ENCODE measurements around the gene APRT.

Gene APRT

DNA sequence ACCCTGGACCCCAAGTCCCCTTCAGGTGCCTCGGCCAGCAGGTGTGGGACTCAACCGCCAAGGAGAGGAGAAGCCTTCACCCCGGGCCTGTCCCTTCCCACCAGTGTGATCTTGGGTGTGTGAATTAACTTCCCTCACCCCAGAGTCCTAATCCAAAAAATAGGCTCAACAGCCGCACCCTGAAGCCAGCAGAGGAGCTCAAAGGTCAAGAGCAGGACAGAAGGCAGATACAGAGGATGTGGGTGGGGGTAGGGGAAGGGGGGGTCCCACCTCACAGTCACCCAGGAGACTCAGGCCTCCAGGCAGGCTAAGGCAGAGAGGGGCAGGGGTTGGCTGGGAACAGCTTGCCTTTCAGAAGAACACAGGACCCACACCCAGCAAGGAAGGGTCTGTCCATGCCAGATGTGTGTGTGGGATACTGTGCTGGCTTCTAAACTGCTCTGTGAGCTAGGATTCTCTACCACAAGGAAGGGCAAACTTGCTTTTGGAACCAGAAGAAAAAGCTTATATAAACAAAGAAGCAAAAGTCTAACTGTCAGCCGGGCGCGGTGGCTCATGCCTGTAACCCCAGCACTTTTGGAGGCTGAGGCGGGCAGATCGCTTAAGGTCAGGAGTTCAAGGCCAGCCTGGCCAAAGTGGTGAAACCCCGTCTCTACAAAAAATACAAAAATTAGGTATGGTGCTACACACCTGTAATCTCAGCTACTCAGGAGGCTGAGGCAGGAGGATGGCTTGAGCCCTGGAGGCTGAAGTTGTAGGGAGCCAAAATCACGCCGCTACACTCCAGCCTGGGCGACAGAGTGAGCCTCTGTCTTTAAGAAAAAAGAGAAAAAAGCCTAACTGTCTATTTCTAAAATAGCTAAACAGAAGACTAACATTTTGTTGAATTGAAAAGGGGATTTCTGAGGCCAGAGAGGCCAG is 31.3 kb downstream of the APRT start:
- no peak for DNase-seq (ENCODE audit: low read depth in 1 of 2, low spot score in 1 of 2)
- no peak overlapping the region for H3K27ac ChIP-seq (replicated peaks)
- TF ChIP-seq, protein P1, sequence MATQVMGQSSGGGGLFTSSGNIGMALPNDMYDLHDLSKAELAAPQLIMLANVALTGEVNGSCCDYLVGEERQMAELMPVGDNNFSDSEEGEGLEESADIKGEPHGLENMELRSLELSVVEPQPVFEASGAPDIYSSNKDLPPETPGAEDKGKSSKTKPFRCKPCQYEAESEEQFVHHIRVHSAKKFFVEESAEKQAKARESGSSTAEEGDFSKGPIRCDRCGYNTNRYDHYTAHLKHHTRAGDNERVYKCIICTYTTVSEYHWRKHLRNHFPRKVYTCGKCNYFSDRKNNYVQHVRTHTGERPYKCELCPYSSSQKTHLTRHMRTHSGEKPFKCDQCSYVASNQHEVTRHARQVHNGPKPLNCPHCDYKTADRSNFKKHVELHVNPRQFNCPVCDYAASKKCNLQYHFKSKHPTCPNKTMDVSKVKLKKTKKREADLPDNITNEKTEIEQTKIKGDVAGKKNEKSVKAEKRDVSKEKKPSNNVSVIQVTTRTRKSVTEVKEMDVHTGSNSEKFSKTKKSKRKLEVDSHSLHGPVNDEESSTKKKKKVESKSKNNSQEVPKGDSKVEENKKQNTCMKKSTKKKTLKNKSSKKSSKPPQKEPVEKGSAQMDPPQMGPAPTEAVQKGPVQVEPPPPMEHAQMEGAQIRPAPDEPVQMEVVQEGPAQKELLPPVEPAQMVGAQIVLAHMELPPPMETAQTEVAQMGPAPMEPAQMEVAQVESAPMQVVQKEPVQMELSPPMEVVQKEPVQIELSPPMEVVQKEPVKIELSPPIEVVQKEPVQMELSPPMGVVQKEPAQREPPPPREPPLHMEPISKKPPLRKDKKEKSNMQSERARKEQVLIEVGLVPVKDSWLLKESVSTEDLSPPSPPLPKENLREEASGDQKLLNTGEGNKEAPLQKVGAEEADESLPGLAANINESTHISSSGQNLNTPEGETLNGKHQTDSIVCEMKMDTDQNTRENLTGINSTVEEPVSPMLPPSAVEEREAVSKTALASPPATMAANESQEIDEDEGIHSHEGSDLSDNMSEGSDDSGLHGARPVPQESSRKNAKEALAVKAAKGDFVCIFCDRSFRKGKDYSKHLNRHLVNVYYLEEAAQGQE (IDR thresholded peaks at IDR 0.05; ENCODE audit: insufficient replicate concordance, low read depth): no peak
- TF ChIP-seq, protein P2, sequence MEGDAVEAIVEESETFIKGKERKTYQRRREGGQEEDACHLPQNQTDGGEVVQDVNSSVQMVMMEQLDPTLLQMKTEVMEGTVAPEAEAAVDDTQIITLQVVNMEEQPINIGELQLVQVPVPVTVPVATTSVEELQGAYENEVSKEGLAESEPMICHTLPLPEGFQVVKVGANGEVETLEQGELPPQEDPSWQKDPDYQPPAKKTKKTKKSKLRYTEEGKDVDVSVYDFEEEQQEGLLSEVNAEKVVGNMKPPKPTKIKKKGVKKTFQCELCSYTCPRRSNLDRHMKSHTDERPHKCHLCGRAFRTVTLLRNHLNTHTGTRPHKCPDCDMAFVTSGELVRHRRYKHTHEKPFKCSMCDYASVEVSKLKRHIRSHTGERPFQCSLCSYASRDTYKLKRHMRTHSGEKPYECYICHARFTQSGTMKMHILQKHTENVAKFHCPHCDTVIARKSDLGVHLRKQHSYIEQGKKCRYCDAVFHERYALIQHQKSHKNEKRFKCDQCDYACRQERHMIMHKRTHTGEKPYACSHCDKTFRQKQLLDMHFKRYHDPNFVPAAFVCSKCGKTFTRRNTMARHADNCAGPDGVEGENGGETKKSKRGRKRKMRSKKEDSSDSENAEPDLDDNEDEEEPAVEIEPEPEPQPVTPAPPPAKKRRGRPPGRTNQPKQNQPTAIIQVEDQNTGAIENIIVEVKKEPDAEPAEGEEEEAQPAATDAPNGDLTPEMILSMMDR (IDR thresholded peaks at IDR 0.05; ENCODE audit: insufficient read depth, low read length): no peak
- no peak for TF ChIP-seq GABPA (IDR thresholded peaks at IDR 0.05; ENCODE audit: low read depth)
- TF ChIP-seq POLR2AphosphoS5 (IDR thresholded peaks at IDR 0.05; ENCODE audit: low read depth): no peak
- no peak for TF ChIP-seq SPI1 (IDR thresholded peaks at IDR 0.05; ENCODE audit: borderline replicate concordance, low read depth)
- H3K27me3 ChIP-seq (ENCODE audit: insufficient read depth, poor library complexity, severe bottlenecking): no peaks in the 10 kb centered on the region
- H3K4me3 ChIP-seq (replicated peaks; ENCODE audit: insufficient read depth, low read length): no peak overlapping the region

DNA sequence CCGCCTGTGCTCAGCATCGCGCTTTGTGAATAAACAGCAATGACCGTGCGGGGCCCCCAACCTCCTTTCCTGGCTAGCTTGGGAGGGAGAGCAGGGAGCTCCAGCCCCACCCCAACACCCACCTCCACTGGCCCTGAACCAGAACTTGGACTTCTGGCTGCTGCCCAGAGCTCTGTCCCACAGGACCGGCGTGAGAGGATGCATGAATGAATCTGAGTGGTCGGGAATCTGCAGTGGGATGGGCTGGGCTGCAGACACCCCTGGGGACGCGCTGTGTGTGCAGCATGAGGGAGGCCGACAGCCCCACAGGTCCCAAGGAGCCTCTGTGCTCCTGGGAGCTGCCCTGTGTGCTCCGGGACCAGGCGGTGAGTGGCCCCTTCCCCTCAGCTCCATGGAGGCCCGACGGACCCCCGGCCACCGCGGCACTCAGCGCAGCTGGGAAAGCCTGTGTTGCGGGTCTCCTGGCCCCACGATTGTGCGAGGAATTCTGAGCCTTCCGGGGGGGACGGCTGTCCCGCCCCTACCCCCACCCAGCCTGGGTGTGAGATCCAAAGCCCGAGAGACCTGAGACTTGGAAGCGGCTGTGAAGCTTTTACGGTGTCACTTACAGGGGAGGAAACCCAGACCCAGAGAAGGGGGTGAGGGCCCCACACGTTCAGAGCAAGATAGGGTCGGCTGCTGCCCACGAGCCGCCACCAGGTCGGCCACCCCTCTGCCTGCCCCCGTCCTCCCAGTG is 32.2 kb downstream of the APRT start:
- Histone ChIP-seq H3K27ac (replicated peaks) (no peak overlapping the region), H3K4me3 (replicated peaks; ENCODE audit: insufficient read depth, low read length) (no peak overlapping the region), H3K27me3 (ENCODE audit: insufficient read depth, poor library complexity, severe bottlenecking) (no peaks in the 10 kb centered on the region)
- TF ChIP-seq GABPA (IDR thresholded peaks at IDR 0.05; ENCODE audit: low read depth): no peak
- TF ChIP-seq, protein P1 (IDR thresholded peaks at IDR 0.05; ENCODE audit: insufficient replicate concordance, low read depth): no peak
- TF ChIP-seq POLR2AphosphoS5 (IDR thresholded peaks at IDR 0.05; ENCODE audit: low read depth): no peak
- TF ChIP-seq, protein P2 (IDR thresholded peaks at IDR 0.05; ENCODE audit: insufficient read depth, low read length): no peak
- no peak for TF ChIP-seq SPI1 (IDR thresholded peaks at IDR 0.05; ENCODE audit: borderline replicate concordance, low read depth)
- no peak for DNase-seq (ENCODE audit: low read depth in 1 of 2, low spot score in 1 of 2)

DNA sequence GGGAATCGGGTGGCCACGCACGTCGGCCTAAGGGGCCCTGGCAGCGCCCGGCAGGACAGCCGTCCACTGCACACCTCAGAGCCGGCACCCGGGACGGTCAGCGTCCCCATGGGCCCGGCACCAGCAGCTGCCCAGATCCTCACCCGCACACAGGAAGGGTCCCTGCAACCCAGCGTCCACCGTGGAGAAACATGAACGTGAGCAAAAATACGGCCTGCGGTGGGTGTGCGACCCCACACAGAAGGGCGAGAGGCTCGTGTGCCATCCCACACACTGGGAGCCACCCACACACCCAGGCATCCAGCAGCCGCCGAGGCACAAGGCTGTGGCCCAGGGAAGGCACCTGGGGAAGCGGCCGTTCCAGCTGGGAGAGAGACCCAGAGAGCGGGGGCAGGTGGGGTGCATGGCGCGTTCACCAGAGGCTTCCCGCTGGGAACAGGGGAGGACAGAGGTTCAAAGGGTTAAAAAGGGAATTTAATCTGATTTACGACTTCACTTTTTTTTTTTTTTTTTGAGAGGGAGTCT is 33.1 kb downstream of the APRT start:
- H3K27ac ChIP-seq (replicated peaks): no peak overlapping the region
- no peak for TF ChIP-seq POLR2AphosphoS5 (IDR thresholded peaks at IDR 0.05; ENCODE audit: low read depth)
- no peak for TF ChIP-seq GABPA (IDR thresholded peaks at IDR 0.05; ENCODE audit: low read depth)
- TF ChIP-seq, protein P2 (IDR thresholded peaks at IDR 0.05; ENCODE audit: insufficient read depth, low read length): no peak
- TF ChIP-seq, protein P1 (IDR thresholded peaks at IDR 0.05; ENCODE audit: insufficient replicate concordance, low read depth): no peak
- TF ChIP-seq SPI1 (IDR thresholded peaks at IDR 0.05; ENCODE audit: borderline replicate concordance, low read depth): no peak
- DNase-seq (ENCODE audit: low read depth in 1 of 2, low spot score in 1 of 2): no peak
- no peaks in the 10 kb centered on the region for H3K27me3 ChIP-seq (ENCODE audit: insufficient read depth, poor library complexity, severe bottlenecking)
- no peak overlapping the region for H3K4me3 ChIP-seq (replicated peaks; ENCODE audit: insufficient read depth, low read length)
